ENCODE results near the gene FCGBP. TPM values are rescaled to one million over a fixed set of nuclear protein-coding genes. Genes with fewer than 3 reads are reported as not detected.

The FCGBP gene
- total RNA-seq, 3 donors from 2014 or later: 1,609 to 4,808 (median 4,422) TPM

- DNase-seq (no peak), ATAC-seq (no peak)
- no peak overlapping the region for H3K4me3 ChIP-seq
- no peaks in the 10 kb centered on the region for H3K9me3 ChIP-seq
- intact Hi-C loops (cut with DNase I, micrococcal nuclease): no loop called here
- no peaks in the 10 kb centered on the region for H3K4me1 ChIP-seq (ENCODE audit: low read depth)
- H3K36me3 ChIP-seq (ENCODE audit: low read depth): no peaks in the 10 kb centered on the region
- no peak for TF ChIP-seq CTCF (IDR thresholded peaks at IDR 0.05)
Observed at GRCh38 chr19:39924389-39924788, 10.0 kb downstream of the FCGBP start.

- Histone ChIP-seq H3K36me3 (ENCODE audit: low read depth) (no peaks in the 10 kb centered on the region), H3K4me3 (no peak overlapping the region), H3K9me3 (no peaks in the 10 kb centered on the region), H3K4me1 (ENCODE audit: low read depth) (no peaks in the 10 kb centered on the region)
- DNase-seq (no peak), ATAC-seq (no peak)
- no peak for TF ChIP-seq CTCF (IDR thresholded peaks at IDR 0.05)
- intact Hi-C loops (cut with DNase I, micrococcal nuclease): no loop called here
Observed at GRCh38 chr19:39923862-39924261, 10.6 kb downstream of the FCGBP start.

GRCh38 chr19:39919976-39920375 lies 14.5 kb downstream of the FCGBP start:
- no peak for TF ChIP-seq CTCF (IDR thresholded peaks at IDR 0.05)
- Histone ChIP-seq H3K4me3 (no peak overlapping the region), H3K9me3 (no peaks in the 10 kb centered on the region), H3K4me1 (ENCODE audit: low read depth) (peaks cover 6% of the 10 kb centered on the region), H3K36me3 (ENCODE audit: low read depth) (no peaks in the 10 kb centered on the region)
- DNase-seq (no peak), ATAC-seq (peak; percentile 36)
- intact Hi-C loops (cut with DNase I, micrococcal nuclease): no loop called here

GRCh38 chr19:39918183-39918651 lies 16.2 kb downstream of the FCGBP start:
- H3K4me3 ChIP-seq: no peak overlapping the region
- DNase-seq: peak in 1 of 3 donors; percentile 46
- no peak for TF ChIP-seq CTCF (IDR thresholded peaks at IDR 0.05)
- no peaks in the 10 kb centered on the region for H3K36me3 ChIP-seq (ENCODE audit: low read depth)
- H3K9me3 ChIP-seq: no peaks in the 10 kb centered on the region
- intact Hi-C loops (cut with DNase I, micrococcal nuclease): no loop called here
- ATAC-seq: no peak
- H3K4me1 ChIP-seq (ENCODE audit: low read depth): peaks cover 6% of the 10 kb centered on the region

GRCh38 chr19:39917561-39918182 lies 16.8 kb downstream of the FCGBP start:
- ATAC-seq (no peak), DNase-seq (peak in 1 of 3 donors; percentile 15)
- Histone ChIP-seq H3K9me3 (no peaks in the 10 kb centered on the region), H3K4me1 (ENCODE audit: low read depth) (peaks cover 6% of the 10 kb centered on the region), H3K36me3 (ENCODE audit: low read depth) (no peaks in the 10 kb centered on the region), H3K4me3 (no peak overlapping the region)
- TF ChIP-seq CTCF (IDR thresholded peaks at IDR 0.05): no peak
- intact Hi-C loops (cut with DNase I, micrococcal nuclease): no loop called here

All from mucosa of descending colon (tissue), 3 donors.